ENCODE measurements around the gene ASCL2.
"Not testable (repeated sequence)": the region's sequence is repeated elsewhere in the genome, so short reads cannot be mapped to it uniquely, and the experiment has no call there.

ASCL2 gene

DNA sequence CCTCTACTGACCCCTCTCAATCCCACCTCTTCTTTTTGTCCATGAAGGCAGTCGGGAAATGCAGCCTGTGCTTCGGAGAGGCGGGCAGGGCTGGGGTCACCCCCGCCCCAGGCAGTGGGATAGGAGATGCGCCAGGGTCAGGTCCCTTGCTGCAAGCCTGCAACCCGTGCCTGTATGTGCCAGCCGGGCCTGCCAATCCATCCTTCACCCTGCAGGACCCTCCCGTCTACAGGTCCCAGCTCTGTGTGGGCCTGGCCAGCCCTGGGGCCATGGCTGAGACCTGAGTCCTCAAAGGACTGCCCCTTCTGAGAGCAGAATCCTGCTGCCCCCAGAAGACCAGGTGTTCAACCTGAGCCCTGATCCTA is 10.9 kb downstream of the ASCL2 start:
- no peak for DNase-seq

DNA sequence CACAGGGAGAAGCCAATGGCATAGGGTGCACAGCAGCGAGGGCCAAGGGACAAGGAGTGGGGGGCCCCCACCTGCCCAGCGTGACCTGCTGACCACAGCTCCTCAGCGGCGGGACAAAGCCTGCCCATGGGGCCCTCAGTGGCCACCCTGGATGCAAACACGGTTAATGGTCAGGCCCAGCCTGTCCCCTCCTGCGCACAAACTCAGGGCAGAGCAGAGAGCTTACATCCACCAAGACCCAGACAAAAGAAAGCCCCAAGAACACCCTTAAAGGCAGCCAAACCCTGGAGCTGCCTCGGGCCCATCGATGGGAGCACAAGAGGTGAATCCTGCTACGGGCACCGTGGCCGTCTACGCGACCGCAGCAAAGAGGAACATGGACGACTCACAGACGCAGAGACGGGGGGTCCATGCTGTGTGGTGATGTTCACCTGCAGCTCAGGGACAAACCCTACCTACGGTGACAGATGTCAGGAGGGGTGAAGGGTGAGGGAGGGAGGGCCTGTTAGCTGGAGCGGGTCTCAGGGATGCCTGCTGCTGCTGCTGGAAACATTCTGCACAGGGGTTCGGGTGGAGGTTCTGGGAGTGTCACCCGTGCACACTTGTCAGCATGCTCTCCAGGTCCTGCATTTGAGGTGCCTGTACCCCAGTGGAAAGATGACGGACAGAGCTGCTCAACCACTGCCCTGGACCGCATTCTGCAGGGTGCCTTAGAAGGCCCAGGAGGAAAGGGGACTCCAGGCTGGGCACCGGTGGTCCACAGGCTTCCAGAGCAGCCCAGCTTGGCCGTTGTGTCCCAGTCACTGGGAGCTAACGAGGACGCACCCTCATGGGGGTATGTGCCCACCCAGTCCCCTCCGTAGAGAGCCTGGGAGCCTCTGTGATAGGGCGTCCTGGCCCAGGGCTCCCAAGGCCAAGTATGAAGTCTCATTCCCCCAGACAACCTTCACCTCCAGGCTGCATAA is 11.6 kb downstream of the ASCL2 start:
- no peak for DNase-seq

- DNase-seq: no peak
Observed at GRCh38 chr11:2256951-2257700, 13.3 kb downstream of the ASCL2 start.

- no peak for DNase-seq
Observed at GRCh38 chr11:2256293-2256913, 14.0 kb downstream of the ASCL2 start.

- DNase-seq: no peak
Observed at GRCh38 chr11:2252018-2252417, 18.4 kb downstream of the ASCL2 start.

- DNase-seq: no peak
Observed at GRCh38 chr11:2251138-2251537, 19.2 kb downstream of the ASCL2 start.

DNA sequence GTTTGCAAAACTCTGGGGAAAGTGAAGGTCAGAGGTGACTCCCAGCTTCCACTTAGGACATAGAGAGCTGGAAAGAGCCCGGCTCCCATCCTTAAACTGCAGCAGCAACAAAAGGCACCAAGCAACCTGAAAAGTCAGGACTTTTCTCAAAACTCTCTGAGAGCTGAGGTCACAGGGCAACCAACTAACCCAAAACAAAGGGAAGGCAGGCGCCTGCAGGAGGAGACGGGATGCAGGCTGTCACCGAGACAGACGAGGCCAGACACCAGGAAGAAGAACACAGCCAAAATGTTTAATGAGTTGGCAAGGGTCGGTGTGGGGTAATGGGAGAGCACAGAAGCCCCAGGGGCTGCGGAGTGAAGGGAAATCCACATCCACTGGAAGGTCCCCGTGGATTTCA is 19.9 kb downstream of the ASCL2 start:
- no peak for DNase-seq

- DNase-seq: no peak
Observed at GRCh38 chr11:2250041-2250440, 20.3 kb downstream of the ASCL2 start.

DNA sequence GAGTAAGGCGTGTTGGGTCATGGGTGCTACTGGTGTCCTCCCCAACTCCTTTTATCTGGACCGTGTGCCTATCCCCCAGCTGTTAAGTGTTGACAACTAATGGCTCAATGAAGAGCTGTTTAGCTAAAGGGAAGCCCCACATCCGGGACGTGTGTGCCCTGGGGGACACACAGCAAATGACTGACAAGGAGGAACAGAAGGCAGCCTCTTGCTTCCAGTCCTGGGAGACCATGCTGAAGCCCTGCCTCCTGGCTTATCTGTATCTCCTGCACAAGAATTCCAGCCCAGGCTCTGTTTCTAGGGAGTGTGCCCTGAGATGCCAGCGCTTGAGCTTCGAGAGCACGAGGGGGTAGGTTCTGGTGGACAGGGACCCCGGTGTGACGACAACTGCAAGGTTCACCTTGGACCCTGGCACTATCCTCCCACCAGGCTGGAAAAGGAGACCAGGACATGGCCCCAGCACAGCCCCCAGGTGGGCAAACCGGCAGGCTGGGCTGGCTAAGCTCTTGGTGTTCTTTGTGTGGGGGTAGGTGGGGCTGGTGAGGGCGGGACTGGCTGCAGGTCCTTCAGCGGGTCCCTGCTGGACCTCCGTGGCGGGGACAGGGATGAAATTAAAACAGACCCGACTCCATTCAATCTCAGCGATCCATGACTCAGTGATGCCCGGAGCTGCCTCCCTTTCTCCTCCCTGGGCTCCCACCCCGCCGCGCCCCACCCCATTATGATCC is 21.0 kb downstream of the ASCL2 start:
- no peak for DNase-seq

DNA sequence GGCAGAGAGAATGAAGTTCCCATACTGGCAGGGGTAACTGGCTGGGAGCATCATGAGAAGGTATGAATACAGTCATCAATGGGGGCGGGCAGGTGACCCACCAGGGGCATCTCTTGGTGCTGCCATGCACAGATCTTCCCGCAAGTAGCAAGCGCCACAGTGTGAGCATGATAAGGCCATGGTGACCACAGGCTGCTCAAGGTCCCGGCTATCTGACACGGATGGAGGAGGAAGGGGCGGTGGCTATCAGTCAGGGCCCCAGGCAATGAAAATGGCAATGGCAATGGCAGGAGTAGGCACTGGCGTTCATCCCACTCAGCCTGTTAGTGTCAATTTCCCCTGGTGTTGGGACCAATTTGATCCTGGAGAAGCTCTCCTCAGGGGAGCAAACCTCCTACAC is 21.6 kb downstream of the ASCL2 start:
- DNase-seq: no peak

DNA sequence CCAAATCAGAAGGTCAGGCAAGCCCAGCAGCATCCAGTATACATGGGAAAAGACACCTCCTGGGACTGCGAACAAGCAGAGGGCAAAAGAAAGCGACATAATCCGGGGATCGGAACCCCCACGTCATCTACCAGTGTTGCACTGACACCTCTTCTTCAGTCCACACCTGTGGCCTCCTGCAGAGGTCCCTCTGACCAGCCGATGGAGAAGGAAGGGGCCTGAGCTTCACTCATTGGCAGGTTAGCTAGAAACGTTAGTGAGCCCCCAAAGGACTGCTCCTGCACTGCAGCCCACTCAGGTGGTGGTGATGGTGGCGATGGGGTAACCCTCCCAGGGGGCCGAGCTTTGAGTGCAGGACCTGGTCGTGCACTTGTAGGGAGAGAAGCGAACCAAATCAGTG is 22.1 kb downstream of the ASCL2 start:
- DNase-seq: no peak

DNA sequence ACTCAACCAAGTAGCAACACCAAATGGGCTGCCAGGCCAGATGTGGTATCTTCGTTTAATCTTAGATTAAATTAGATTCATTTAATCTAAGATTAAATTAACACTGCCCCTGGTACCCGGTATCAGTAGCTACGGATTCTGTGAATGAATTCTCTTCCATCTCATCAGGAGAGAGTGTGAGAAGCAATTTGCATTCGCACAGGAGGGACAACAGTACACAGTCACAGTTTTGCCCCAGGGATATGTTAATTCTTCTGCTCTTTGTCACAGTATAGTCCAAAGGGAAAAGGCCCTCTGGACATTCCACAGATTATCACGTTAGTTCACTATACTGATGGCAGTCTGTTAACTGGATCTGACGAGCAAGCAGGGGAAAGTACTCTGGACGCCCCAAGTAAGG is 22.9 kb downstream of the ASCL2 start:
- DNase-seq: no peak

DNA sequence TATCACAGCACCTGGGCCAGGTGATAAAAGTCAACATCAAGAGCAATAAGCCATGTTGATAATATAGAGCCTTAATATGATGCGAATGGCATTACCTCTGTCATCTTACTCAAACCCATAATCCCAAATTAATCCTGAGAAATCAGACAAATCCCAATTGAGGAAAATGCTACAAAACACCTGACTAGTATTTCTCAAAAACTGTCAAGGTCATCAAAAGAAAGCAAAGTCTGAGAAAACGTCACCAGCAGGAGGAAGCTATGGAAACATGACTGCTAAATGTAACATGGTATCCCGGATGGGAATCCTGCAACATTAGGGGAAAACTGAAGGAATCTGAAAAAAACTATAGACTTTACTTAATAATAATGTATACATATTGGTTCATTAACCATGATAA is 29.6 kb downstream of the ASCL2 start:
- DNase-seq: no peak

DNA sequence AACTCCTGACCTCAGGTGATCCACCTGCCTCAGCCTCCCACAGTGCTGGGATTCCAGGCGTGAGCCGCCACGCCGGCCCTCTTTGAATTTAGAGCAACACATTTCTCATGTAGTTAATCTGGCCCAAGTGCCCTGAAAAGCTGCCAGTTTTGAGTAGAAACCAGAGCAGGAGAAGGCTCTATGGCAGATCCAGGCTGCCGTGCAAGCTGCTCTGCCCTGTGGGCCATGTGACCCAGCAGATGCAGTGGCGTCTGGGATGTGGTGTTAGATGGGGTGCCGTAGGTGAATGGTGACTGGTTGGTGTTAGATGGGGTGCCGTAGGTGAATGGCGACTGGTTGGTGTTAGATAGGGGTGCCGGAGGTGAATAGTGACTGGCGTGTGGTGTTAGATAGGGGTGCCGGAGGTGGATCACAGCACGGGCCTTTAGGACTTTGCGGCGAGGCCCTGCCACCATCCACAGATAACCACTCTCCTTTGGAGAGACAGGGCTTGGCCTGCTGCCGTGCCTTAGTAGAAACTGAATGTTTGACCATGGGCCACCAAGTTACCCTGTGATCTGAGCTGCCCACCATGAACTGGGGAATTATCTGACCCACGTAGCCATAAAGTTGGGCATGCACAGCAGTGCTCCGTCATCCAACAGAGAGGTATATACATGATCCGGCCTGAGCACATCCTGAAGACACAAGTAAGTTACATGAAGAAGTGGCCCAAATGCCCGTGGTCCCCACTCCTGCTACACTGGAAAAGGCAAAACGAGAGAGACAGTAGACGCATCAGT is 32.7 kb downstream of the ASCL2 start:
- DNase-seq: no peak

- not testable (repeated sequence) for DNase-seq
Observed at GRCh38 chr11:2236381-2237134, 33.8 kb downstream of the ASCL2 start.

DNA sequence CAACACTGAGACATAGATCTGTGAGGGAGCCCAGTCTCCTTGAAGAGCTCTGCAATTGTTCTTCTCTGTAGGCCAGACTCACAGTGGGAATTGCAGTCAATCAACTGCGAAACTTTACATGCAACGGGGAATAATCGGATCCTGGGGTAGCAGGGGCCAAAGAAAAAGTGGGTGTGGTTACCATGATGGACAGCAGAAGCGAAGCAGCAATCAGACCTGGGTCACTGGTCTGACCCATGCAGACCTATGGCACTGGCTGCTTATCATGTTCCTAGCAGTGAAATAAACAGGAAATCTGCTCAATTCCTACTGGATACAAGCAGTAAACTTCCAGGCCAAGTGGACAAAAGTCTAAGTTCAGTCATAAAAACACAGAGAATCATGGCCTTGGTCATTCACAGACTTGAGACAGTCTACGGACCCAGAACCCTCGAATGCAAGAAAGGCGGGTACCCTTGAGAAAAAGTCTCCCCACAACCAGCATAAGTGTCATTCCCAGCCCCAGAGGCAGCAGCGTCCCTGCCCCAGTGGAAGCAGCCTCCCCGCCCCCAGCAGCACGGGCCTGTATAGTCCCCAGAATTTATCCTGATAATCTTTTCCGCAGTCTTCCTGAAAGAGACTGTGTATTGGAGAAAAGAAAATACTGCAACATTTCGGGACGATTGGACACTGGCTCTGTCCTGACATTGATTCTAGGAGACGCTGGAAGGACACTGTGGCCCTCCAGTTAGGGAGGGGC is 34.6 kb downstream of the ASCL2 start:
- no peak for DNase-seq

DNA sequence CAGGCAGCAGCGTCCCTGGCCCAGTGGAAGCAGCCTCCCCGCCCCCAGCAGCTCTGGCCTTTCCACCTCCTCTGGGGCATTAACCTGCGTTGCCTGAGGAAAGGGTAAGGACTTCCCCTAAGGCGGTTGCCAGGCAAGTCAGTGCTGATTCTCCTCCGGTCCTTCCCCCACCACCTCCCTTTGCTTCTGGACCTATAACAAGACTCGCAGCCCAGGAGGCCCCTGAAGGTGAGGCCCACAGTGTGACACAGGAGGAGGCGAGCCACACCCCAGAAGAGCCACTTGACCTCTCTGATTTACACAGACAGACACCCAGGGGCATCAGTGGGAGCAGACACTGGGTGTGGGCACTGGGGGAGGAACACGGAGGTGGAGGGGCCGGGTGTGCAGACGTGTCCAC is 35.4 kb downstream of the ASCL2 start:
- DNase-seq: no peak

DNA sequence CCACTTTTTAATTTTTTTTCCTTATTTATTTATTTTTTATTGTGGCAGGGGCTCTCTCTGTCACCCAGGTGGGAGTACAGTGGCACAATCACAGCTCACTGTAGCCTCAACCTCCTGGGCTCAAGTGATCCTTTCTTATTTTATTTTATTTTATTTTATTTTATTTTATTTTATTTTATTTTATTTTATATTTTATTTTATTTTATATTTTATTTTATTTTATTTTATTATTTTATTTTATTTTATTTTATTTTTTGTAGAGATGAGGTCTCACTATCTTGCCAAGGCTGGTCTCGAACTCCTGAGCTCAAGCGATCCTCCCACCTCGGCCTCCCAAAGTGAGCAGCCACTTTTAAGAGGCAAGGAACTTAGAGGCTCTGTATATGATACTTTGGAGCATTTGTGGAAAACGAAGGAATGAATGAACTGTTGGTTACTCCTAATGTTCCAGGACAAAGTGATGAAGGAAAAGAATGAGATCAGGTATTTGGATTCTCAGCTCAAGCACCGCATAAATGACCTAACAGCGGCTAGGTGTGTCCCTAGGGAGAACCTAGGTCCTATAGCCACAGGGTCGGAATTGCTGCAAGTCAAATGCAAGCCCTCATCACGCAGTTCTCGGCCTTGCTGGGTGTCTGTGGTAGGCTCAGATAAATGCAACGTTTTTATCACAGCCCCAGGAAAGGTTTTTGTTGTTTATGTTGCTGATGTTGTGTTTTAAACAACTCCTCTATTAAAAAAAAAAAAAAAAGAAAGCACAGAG is 36.5 kb downstream of the ASCL2 start:
- no peak for DNase-seq

- no peak for DNase-seq
Observed at GRCh38 chr11:2229713-2230297, 40.6 kb downstream of the ASCL2 start.

DNA sequence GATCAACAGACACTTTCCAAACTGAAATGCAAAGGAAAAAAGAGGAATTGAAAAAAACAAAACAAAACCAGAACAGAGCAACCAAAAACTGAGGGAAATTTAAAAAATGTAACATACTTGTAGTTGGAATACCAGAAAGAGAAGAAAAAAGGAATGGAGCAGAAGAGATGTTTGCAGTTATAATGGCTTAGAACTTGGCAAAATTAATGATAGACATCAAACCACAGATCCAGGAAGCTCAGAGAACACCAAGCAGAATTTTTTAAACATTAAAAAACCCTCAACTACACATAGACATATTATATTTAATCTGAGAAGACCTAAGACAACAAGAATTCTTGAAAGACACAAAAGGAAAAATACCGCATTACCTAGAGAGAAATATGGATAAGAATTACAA is 46.1 kb downstream of the ASCL2 start:
- no peak for DNase-seq

Data from NCI-H2081 (cell line).